ENCODE measurements around the gene POLR3GL. TPM values are rescaled to one million over a fixed set of nuclear protein-coding genes. Genes with fewer than 3 reads are reported as not detected.

The POLR3GL gene
- total and polyA plus RNA-seq, 5 donors = 51.4 to 94.7 (median 53.4) TPM

DNA sequence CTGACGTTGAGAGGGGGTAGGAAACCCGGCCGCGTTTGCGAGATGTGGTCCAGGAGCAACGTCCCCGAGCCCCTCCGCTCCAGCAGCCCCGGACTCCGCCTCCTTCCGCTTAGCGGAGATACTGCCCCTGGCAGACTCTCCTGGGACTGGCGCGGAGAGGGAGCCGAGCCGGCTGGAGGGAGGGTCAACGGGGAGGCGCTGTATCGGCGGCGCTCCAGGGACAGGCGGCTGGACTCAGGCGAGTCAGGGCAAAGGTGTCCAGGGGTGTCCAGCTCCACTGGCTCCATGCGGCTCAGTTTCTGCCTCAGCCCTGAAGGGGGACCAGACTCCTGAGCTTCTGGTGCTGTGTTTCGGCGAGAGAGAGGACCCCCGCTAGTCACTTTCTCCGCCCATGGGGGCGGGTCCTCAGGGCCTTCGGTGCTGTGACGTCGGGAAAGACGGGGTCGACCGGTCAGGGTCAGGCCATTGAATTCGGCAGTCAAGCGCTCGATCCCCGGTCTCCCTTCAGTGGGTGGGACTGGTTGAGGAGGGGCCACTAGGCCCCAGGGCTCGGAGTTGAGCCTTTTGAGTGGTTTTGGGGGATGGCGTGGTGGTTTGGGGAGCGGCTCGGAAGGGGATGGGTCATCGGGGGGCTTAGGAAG lies 3.9 kb upstream of the POLR3GL start:
- ATAC-seq (peak; percentile 58 to 66), DNase-seq (peak; percentile 88 to 96 (median 94))
- Histone ChIP-seq H3K4me1 (ENCODE audit: control insufficient read depth, insufficient read depth, low read length) (peaks cover 10% of the 10 kb centered on the region), H3K27me3 (ENCODE audit: control insufficient read depth, insufficient read depth) (no peaks in the 10 kb centered on the region), H3K9me3 (ENCODE audit: control insufficient read depth, low read length) (no peaks in the 10 kb centered on the region), H3K27ac (ENCODE audit: low read length) (peak overlapping the region; percentile 85), H3K4me3 (ENCODE audit: low read length) (peak overlapping the region; percentile 68)
- 1% methylated on average over 44 of the region's 44 CpGs for WGBS
- intact Hi-C loops (cut with DNase I) = loop anchor here in 1 of 4 donors (10.0 kb wide), 1 partner anchor 66 kb away; no protein-coding TSS in a partner anchor

DNA sequence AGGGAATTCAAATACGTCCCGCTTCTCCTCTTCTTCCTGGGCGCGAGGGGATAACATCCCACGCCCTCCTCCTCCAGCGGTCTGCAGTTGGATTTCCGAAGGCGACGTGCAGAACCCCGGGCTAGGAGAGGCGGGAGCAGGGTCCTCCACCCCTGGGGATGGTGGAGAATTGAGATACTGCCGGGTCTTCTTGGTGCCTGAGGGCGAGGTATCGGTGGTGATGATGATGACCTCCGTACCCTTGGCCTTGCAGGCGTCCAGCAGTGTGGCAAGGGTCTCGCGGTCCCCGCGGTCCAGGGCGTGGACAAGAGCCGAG lies 3.4 kb upstream of the POLR3GL start:
- Histone ChIP-seq H3K27ac (ENCODE audit: low read length) (peak overlapping the region; percentile 85), H3K27me3 (ENCODE audit: control insufficient read depth, insufficient read depth) (no peaks in the 10 kb centered on the region), H3K4me1 (ENCODE audit: control insufficient read depth, insufficient read depth, low read length) (peaks cover 10% of the 10 kb centered on the region), H3K9me3 (ENCODE audit: control insufficient read depth, low read length) (no peaks in the 10 kb centered on the region), H3K4me3 (ENCODE audit: low read length) (peak overlapping the region; percentile 68)
- ATAC-seq (no peak), DNase-seq (peak in 2 of 3 donors; percentile 22 to 70)
- WGBS = under 1% methylated on average over 22 of the region's 22 CpGs
- intact Hi-C loops (cut with DNase I) = loop anchor here in 1 of 4 donors (10.0 kb wide), 1 partner anchor 66 kb away; no protein-coding TSS in a partner anchor

DNA sequence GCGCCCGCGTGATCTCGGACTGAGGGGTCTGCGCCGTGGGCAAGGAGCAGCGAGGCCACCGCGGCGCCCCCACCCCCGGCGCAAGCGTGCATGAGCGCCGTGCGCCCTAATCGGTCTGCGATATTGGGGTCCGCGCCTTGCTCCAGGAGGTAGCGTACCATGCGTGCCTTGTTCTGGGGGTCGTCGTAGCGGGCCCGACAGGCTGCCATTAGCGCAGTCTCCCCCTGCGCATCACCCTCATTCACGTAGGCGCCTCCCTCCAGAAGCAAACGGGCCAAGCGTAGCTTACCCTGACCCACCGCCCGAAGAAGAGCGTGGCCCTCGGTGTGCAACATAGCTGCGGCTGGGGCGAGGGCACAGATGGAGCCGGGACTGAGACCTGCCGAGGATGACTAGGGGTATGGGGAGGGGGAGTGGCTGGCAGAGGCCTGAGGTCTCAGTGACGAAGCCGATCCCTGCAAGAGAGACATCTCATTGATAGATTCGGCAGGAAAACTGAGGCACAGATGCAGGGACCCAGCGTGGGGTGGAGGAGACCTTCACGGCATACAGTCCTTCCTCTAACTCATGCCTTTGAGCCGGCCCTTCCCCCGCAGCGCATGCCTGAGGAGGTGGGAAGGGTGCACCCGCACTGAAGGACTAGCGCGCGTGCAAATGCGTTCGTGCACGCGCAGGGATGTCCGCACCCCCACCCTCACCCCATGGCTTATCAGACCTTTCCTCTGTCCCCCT lies 2.9 kb upstream of the POLR3GL start:
- DNase-seq (peak; percentile 46 to 81 (median 79)), ATAC-seq (no peak)
- 1% methylated on average over 57 of the region's 57 CpGs for WGBS
- intact Hi-C loops (cut with DNase I) = loop anchor here in 1 of 4 donors (10.0 kb wide), 1 partner anchor 67 kb away; no protein-coding TSS in a partner anchor
- no peaks in the 10 kb centered on the region for H3K9me3 ChIP-seq (ENCODE audit: control insufficient read depth, low read length)
- H3K27me3 ChIP-seq (ENCODE audit: control insufficient read depth, insufficient read depth) = no peaks in the 10 kb centered on the region
- H3K4me1 ChIP-seq (ENCODE audit: control insufficient read depth, insufficient read depth, low read length) = peaks cover 10% of the 10 kb centered on the region
- H3K27ac ChIP-seq (ENCODE audit: low read length) = peak overlapping the region; percentile 85
- H3K4me3 ChIP-seq (ENCODE audit: low read length) = peak overlapping the region; percentile 68

DNA sequence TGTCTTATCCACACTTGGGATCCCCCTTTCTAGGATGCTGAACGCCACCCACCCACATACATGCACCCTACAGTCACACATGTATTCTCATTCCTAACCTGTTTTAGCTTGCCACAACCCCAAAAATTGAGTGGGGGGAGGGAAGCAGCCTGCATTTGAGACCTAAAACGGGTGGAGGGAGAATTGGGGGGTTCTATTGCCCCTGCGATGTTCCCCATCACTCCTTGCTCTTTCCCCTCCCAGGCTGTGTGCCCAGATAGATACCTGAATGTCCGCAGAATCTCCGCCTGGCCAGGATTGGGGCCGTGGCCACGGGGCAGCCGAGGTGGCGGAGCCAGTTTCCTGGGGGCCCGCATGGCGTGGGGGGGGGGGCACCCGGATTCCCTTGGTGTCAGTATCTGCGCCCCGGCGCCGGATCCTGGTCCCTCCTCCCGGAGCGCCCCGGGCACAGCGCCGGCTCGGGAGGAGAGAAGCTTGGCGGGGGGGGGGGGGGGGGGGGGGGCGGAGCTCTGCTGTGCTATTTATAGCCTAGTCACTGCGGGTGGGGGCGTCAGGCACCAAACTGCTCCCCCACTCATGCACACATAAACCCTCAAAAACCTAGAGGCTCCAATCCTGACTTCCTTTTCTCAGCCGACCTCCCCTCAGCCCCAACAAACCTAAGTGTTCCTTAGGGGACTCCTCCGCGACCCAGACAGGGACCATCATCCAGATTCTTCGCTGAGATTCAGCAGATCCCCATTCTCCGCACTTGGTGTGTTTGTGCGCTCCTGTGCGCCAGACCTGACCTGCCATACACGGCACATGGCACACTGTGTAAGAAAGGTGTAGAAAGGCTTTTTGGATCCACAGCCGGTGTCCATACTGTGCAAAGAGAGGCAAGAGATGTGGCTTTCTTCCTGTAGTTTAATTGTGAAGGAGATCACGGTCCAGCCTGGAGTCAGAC lies 2.1 kb upstream of the POLR3GL start:
- intact Hi-C loops (cut with DNase I) = loop anchor here in 1 of 4 donors (10.0 kb wide), 1 partner anchor 68 kb away; no protein-coding TSS in a partner anchor
- ATAC-seq (no peak), DNase-seq (peak; percentile 49 to 84 (median 82))
- WGBS = 2% methylated on average over 30 of the region's 36 CpGs
- Histone ChIP-seq H3K9me3 (ENCODE audit: control insufficient read depth, low read length) (no peaks in the 10 kb centered on the region), H3K4me1 (ENCODE audit: control insufficient read depth, insufficient read depth, low read length) (peaks cover 10% of the 10 kb centered on the region), H3K27ac (ENCODE audit: low read length) (peak overlapping the region; percentile 60), H3K4me3 (ENCODE audit: low read length) (peak overlapping the region; percentile 68), H3K27me3 (ENCODE audit: control insufficient read depth, insufficient read depth) (no peaks in the 10 kb centered on the region)

DNA sequence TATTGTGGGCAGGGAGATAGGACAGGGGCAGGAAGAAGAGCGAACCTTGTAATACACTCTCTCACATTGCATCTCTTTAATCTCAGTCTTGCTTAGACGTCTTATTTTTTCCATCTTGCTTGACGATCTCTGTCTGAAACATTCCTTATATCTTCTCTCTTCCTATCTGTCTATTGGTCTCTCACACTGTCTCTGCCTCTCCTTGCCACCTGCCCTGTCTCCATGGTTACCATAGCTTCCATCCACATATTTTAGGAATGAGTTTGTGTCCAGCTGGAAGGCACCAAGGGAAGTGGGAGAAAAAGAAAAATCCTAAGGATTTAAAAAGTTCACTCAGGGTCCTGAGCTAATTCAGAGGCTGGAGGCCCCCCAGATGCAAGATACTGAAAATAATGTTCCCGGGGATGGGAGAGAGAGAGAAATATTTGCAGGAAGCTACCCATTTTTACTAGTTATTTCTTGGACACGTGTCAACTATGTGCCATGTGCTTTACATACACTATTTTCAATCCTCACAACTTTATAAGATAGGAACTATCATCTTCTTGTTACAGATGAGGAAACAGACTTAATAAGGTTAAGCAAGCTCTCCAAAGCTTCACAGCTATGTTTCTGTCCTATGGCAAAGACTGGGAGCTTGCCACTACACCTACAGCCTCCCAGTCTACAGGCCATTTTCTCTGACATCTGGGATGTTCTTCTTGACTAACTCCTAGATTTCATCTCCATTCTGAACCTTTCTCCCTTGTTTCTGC lies 1.0 kb upstream of the POLR3GL start:
- Histone ChIP-seq H3K27me3 (ENCODE audit: control insufficient read depth, insufficient read depth) (no peaks in the 10 kb centered on the region), H3K9me3 (ENCODE audit: control insufficient read depth, low read length) (no peaks in the 10 kb centered on the region), H3K4me1 (ENCODE audit: control insufficient read depth, insufficient read depth, low read length) (peaks cover 10% of the 10 kb centered on the region), H3K27ac (ENCODE audit: low read length) (peak overlapping the region; percentile 84), H3K4me3 (ENCODE audit: low read length) (peak overlapping the region; percentile 76)
- intact Hi-C loops (cut with DNase I) = loop anchor here in 1 of 4 donors (10.0 kb wide), 1 partner anchor 69 kb away; no protein-coding TSS in a partner anchor
- 23% methylated on average over 5 of the region's 5 CpGs for WGBS
- no peak for DNase-seq
- ATAC-seq = no peak

DNA sequence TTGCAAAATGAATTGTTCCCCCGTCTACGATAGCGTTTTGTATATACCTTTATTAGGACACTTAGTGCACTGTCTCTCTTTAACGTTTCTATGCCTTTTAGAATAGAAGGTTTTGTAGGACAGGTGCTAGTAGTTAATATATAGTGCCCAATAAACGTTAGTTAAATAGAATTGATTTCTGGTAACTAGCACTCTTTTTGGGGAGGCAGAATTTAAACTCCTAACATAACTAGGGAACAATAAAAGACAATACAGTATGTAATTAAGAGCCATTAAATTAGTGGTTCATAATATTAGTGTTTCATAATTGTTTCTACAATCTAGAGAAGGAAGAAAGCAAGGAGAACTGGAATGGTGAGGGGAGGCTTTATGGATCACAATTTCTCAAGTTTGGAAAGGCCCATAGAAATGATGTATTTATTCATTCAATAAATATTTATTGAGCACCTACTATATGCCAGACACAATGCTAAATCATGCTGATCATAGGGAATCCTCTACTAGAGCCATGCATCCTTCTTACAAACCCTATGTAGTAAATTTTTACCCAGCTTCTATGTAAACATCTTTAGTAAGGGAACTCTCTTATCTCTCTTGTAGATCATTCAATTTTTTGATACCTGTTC lies 742 bp downstream of the POLR3GL start:
- ATAC-seq (no peak), DNase-seq (no peak)
- H3K27ac ChIP-seq (ENCODE audit: low read length) = no peak overlapping the region
- H3K27me3 ChIP-seq (ENCODE audit: control insufficient read depth, insufficient read depth) = no peaks in the 10 kb centered on the region
- no peaks in the 10 kb centered on the region for H3K9me3 ChIP-seq (ENCODE audit: control insufficient read depth, low read length)
- H3K4me1 ChIP-seq (ENCODE audit: control insufficient read depth, insufficient read depth, low read length) = peaks cover 8% of the 10 kb centered on the region
- WGBS = 2% methylated on average over 5 of the region's 5 CpGs
- peak overlapping the region; percentile 76 for H3K4me3 ChIP-seq (ENCODE audit: low read length)
- intact Hi-C loops (cut with DNase I) = loop anchor here in 2 of 4 donors (5.0 to 10.0 kb wide), 2 partner anchors 42 to 70 kb away; no protein-coding TSS in a partner anchor

DNA sequence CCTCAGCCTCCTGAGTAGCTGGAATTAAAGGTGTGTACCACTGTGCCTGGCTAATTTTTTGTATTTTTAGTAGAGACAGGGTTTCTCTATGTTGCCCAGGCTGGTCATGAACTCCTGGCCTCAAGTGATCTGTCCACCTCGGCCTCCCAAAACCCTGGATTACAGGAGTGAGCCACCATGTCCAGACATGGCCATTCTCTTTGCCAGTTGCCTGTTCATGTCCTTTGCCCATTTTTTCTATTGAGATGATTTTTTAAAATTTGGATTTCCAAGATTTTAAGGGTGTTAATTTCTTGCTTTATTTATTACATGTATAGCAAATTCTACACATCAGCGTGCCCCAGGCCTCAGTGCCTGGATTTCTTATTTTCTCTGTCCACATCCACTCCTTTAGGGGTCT lies 2.8 kb downstream of the POLR3GL start:
- 94% methylated on average over 2 of the region's 2 CpGs for WGBS
- H3K4me3 ChIP-seq (ENCODE audit: low read length) = no peak overlapping the region
- intact Hi-C loops (cut with DNase I) = loop anchor here in 2 of 4 donors (5.0 to 10.0 kb wide), 2 partner anchors 40 to 72 kb away; no protein-coding TSS in a partner anchor
- no peaks in the 10 kb centered on the region for H3K27me3 ChIP-seq (ENCODE audit: control insufficient read depth, insufficient read depth)
- no peak overlapping the region for H3K27ac ChIP-seq (ENCODE audit: low read length)
- DNase-seq (no peak), ATAC-seq (no peak)
- no peaks in the 10 kb centered on the region for H3K9me3 ChIP-seq (ENCODE audit: control insufficient read depth, low read length)
- peaks cover 8% of the 10 kb centered on the region for H3K4me1 ChIP-seq (ENCODE audit: control insufficient read depth, insufficient read depth, low read length)

GRCh38 chr1:145972580-145972979 lies 8.1 kb downstream of the POLR3GL start:
- WGBS = 81% methylated on average over 7 of the region's 7 CpGs
- DNase-seq = no peak
- no peaks in the 10 kb centered on the region for H3K9me3 ChIP-seq (ENCODE audit: control insufficient read depth, low read length)
- no peaks in the 10 kb centered on the region for H3K4me1 ChIP-seq (ENCODE audit: control insufficient read depth, insufficient read depth, low read length)
- H3K27ac ChIP-seq (ENCODE audit: low read length) = no peak overlapping the region
- no peak for ATAC-seq
- no peaks in the 10 kb centered on the region for H3K27me3 ChIP-seq (ENCODE audit: control insufficient read depth, insufficient read depth)
- intact Hi-C loops (cut with DNase I) = no loop called here
- H3K4me3 ChIP-seq (ENCODE audit: low read length) = no peak overlapping the region

- 79% methylated on average over 7 of the region's 7 CpGs for WGBS
Observed at GRCh38 chr1:145974721-145975120, 10.2 kb downstream of the POLR3GL start.

More at GRCh38 chr1:145974721-145975120, 10.2 kb downstream of the POLR3GL start:
- DNase-seq (no peak), ATAC-seq (no peak)
- no peaks in the 10 kb centered on the region for H3K9me3 ChIP-seq (ENCODE audit: control insufficient read depth, low read length)
- no peak overlapping the region for H3K4me3 ChIP-seq (ENCODE audit: low read length)
- intact Hi-C loops (cut with DNase I) = loop anchor here in 1 of 4 donors (5.0 kb wide), 1 partner anchor 38 kb away; no protein-coding TSS in a partner anchor
- no peak overlapping the region for H3K27ac ChIP-seq (ENCODE audit: low read length)
- H3K4me1 ChIP-seq (ENCODE audit: control insufficient read depth, insufficient read depth, low read length) = peaks cover 7% of the 10 kb centered on the region
- no peaks in the 10 kb centered on the region for H3K27me3 ChIP-seq (ENCODE audit: control insufficient read depth, insufficient read depth)

Measured in right cardiac atrium (tissue), 5 donors.